ENCODE results near the gene DOCK3.
"Not testable (repeated sequence)": the region's sequence is repeated elsewhere in the genome, so short reads cannot be mapped to it uniquely, and the experiment has no call there.

The DOCK3 gene

DNA sequence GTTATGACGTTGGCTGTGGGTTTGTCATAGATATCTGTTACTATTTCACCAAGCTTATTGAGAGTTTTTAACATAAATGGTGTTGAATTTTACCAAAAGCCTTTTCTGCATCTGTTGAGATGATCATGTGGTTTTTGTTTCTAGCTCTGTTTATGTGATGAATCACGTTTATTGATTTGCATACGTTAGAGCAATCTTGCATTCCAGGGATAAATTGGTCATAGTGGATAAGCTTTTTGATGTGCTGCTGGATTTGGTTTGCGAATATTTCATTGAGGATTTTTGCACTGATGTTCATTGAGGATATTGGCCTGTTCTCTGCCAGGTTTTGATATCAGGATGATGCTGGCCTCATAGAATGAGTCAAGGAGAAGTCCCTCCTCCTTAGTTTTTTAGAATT, 117.8 kb downstream of the DOCK3 start:
- H3K9me2 ChIP-seq (replicated peaks; ENCODE audit: insufficient read depth, low read length) = no peaks in the 10 kb centered on the region

GRCh38 chr3:50803805-50804204, 129.1 kb downstream of the DOCK3 start:
- H4K20me1 ChIP-seq (ENCODE audit: insufficient read depth, low read length); H3K9me3 ChIP-seq (replicated peaks; ENCODE audit: insufficient read depth, low read length); H3K27me3 ChIP-seq (replicated peaks; ENCODE audit: insufficient read depth, low read length); DNase-seq; H3K9me2 ChIP-seq (replicated peaks; ENCODE audit: insufficient read depth, low read length); H3K4me1 ChIP-seq (ENCODE audit: low read length); H3K4me3 ChIP-seq (ENCODE audit: low read length); H3K9ac ChIP-seq (ENCODE audit: low read length); H3K79me2 ChIP-seq (ENCODE audit: low read length); H2AFZ ChIP-seq (ENCODE audit: low read length); H3F3A ChIP-seq (ENCODE audit: insufficient read depth, low read length); H3K4me2 ChIP-seq (ENCODE audit: low read depth, low read length); H3K27ac ChIP-seq (ENCODE audit: low read length); H3K36me3 ChIP-seq (replicated peaks; ENCODE audit: insufficient read depth, low read length): not testable (repeated sequence)

More for the DNA sequence above, 117.8 kb downstream of the DOCK3 start:
- no peak overlapping the region for H3K4me3 ChIP-seq (ENCODE audit: low read length)
- H3F3A ChIP-seq (ENCODE audit: insufficient read depth, low read length) = no peaks in the 10 kb centered on the region
- no peak overlapping the region for H3K4me2 ChIP-seq (ENCODE audit: low read depth, low read length)
- H3K36me3 ChIP-seq (replicated peaks; ENCODE audit: insufficient read depth, low read length) = no peaks in the 10 kb centered on the region
- no peak overlapping the region for H3K9ac ChIP-seq (ENCODE audit: low read length)
- H3K79me2 ChIP-seq (ENCODE audit: low read length) = no peaks in the 10 kb centered on the region
- no peak overlapping the region for H2AFZ ChIP-seq (ENCODE audit: low read length)
- H3K27ac ChIP-seq (ENCODE audit: low read length) = no peak overlapping the region
- H3K4me1 ChIP-seq (ENCODE audit: low read length) = no peaks in the 10 kb centered on the region
- H3K27me3 ChIP-seq (replicated peaks; ENCODE audit: insufficient read depth, low read length) = no peaks in the 10 kb centered on the region
- no peaks in the 10 kb centered on the region for H4K20me1 ChIP-seq (ENCODE audit: insufficient read depth, low read length)
- DNase-seq = no peak
- H3K9me3 ChIP-seq (replicated peaks; ENCODE audit: insufficient read depth, low read length) = no peaks in the 10 kb centered on the region
- no peak for TF ChIP-seq EZH2phosphoT487 (IDR thresholded peaks at IDR 0.05; ENCODE audit: low read length)
- TF ChIP-seq CTCF (IDR thresholded peaks at IDR 0.05; ENCODE audit: low read length) = no peak
- TF ChIP-seq EZH2 (optimal IDR thresholded peaks at IDR 0.05; ENCODE audit: low read depth, low read length) = no peak

DNA sequence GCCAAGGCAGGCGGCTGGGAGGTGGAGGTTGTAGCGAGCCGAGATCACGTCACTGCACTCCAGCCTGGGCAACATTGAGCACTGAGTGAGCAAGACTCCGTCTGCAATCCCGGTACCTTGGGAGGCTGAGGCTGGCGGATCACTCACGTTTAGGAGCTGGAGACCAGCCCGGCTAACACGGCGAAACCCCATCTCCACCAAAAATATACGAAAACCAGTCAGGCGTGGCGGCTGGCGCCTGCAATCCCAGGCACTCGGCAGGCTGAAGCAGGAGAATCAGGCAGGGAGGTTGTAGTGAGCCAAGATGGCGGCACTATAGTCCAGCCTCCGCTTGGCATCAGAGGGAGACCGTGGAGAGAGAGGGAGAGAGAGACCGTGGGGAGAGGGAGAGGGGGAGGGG, 129.6 kb downstream of the DOCK3 start:
- not testable (repeated sequence) for H3K36me3 ChIP-seq (replicated peaks; ENCODE audit: insufficient read depth, low read length); H3K27me3 ChIP-seq (replicated peaks; ENCODE audit: insufficient read depth, low read length); H3K4me2 ChIP-seq (ENCODE audit: low read depth, low read length); H3K79me2 ChIP-seq (ENCODE audit: low read length); H3K4me1 ChIP-seq (ENCODE audit: low read length); H3K9me3 ChIP-seq (replicated peaks; ENCODE audit: insufficient read depth, low read length); H3K4me3 ChIP-seq (ENCODE audit: low read length); H3K9me2 ChIP-seq (replicated peaks; ENCODE audit: insufficient read depth, low read length); DNase-seq; H4K20me1 ChIP-seq (ENCODE audit: insufficient read depth, low read length); H2AFZ ChIP-seq (ENCODE audit: low read length); H3K27ac ChIP-seq (ENCODE audit: low read length); H3K9ac ChIP-seq (ENCODE audit: low read length); H3F3A ChIP-seq (ENCODE audit: insufficient read depth, low read length)

DNA sequence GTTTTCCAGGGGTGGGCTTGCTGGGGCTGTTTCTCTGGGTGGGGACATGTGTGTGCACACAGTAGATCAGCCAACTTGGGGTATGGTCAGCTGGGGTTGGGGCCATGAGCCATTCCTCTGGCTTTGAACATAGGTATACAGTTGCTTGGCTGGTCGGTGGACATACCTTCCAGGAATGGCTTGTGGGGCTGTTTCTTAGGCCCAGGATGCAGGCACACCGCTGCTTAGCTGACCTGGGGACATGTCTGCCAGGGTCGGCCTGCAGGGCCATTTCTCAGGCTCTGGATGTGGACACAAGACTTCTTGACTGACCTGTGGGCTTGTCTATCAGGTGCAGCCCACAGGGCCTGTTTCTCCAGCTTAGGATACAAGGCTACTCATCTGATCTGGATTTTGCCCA, 130.6 kb downstream of the DOCK3 start:
- H3K9ac ChIP-seq (ENCODE audit: low read length) = no peak overlapping the region
- no peaks in the 10 kb centered on the region for H3K27me3 ChIP-seq (replicated peaks; ENCODE audit: insufficient read depth, low read length)
- H3K9me3 ChIP-seq (replicated peaks; ENCODE audit: insufficient read depth, low read length) = no peaks in the 10 kb centered on the region
- no peak for TF ChIP-seq CTCF (IDR thresholded peaks at IDR 0.05; ENCODE audit: low read length)
- no peak for TF ChIP-seq EZH2 (optimal IDR thresholded peaks at IDR 0.05; ENCODE audit: low read depth, low read length)
- TF ChIP-seq EZH2phosphoT487 (IDR thresholded peaks at IDR 0.05; ENCODE audit: low read length) = no peak
- no peak overlapping the region for H3K4me3 ChIP-seq (ENCODE audit: low read length)
- no peak for DNase-seq
- H3K79me2 ChIP-seq (ENCODE audit: low read length) = no peaks in the 10 kb centered on the region
- no peaks in the 10 kb centered on the region for H3F3A ChIP-seq (ENCODE audit: insufficient read depth, low read length)
- no peak overlapping the region for H3K4me2 ChIP-seq (ENCODE audit: low read depth, low read length)
- H3K9me2 ChIP-seq (replicated peaks; ENCODE audit: insufficient read depth, low read length) = no peaks in the 10 kb centered on the region
- H4K20me1 ChIP-seq (ENCODE audit: insufficient read depth, low read length) = no peaks in the 10 kb centered on the region
- H2AFZ ChIP-seq (ENCODE audit: low read length) = no peak overlapping the region
- no peak overlapping the region for H3K27ac ChIP-seq (ENCODE audit: low read length)
- 0 out of 2 replicates have a peak, but pooled peaks cover 3% of the 10 kb centered on the region for H3K4me1 ChIP-seq (ENCODE audit: low read length)
- no peaks in the 10 kb centered on the region for H3K36me3 ChIP-seq (replicated peaks; ENCODE audit: insufficient read depth, low read length)
